Glomerular endothelial cell (primary cell): ENCODE data around the gene SLC4A2. TPM values are rescaled to one million over a fixed set of nuclear protein-coding genes. Genes with fewer than 3 reads are reported as not detected.

Experiments
- DNase-seq: peaks from one replicate; pipeline ENCODE4 v3.0.0-alpha.2; 2011; ENCODE audit warnings: low read depth, low spot score; ENCODE audit errors: extremely low read depth
- total RNA-seq: library from RNA; depleted of rRNA; stranded (reverse); fragments of >200 nt; gene quantifications from 2 replicates; pipeline ENCODE4 v1.2.3, GENCODE V29; 2015

Gene SLC4A2
- total RNA-seq, 1 donor from 2014 or later = 175 TPM

GRCh38 chr7:151045262-151045661 is 14.1 kb upstream of the SLC4A2 start:
- DNase-seq = no peak

- DNase-seq = no peak
These were observed 13.4 kb upstream of the SLC4A2 start for GRCh38 chr7:151045967-151046366.

DNA sequence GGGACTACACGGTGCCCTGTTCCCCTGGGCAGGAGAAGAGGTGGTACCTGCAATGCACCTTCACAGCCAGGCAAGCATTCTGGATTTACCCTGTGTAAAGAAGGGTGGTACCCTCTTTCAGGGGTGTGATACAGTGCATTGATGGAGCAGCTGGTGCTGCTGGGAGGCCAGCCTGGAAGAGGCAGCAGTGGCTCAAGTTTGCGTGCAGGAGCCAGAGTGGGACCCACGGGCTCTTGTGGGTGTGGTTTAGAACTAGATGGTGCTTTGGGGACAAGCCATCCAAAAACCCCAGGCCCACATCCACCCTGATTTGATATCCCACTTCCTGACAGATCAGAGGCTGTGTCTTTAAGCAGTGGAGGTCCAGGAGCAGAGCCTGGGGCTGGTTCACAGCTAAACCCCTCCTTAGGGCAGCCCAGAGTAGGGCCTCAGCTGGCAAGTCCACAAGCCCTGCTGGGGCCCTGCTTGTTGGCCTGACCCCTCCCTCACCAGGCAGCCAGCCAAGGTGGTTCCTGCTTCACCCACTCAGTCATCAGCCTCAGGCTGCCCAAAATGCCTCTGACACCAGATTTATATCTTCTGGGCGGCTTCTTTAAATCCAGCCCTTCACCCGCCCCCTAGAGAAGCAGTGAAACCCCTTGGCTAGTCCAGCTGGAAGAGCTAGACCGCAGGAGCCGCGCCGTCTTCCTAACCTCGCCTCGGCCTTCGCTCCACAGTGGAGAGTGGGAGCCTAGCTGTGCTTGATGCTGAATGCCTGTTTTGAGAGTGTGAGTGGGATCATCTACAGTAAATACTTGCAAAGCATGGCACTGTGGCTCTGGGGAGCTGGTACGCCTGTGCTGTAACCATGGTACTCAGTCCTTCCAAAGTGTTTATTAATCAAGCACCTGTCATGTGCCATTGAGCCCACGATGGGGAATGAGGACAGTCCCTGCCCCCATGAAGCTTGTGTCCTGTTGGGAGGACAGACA is 12.5 kb upstream of the SLC4A2 start:
- DNase-seq = no peak

GRCh38 chr7:151047976-151048815 is 11.2 kb upstream of the SLC4A2 start, which contains the start of gene ASIC3:
TSS of gene ASIC3 (plus strand) at chr7:151048531. CDS start at chr7:151048886, 355 bp downstream.
- no peak for DNase-seq

- DNase-seq = no peak
These were observed 10.4 kb upstream of the SLC4A2 start for GRCh38 chr7:151048911-151049463.

GRCh38 chr7:151051108-151051507 is 8.3 kb upstream of the SLC4A2 start:
- no peak for DNase-seq

DNA sequence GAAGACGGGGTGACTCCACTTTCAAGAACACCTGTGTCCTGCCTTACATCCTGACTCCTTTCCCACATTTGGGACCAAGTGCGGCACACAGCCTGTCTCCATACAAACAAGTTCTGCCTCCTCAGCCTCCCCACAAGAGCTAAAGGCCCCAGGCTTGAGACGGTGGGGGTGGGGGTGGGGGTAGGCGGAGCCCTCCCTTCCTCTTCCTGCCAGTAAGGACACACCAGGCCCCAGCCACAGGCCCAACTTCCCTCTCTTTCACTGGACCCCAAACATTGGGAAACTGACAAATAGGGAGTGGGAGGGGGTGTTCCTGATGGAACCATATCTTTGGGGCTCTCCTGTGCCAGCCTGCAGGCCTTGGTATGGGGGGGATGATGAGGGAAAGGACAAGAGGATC is 6.3 kb upstream of the SLC4A2 start:
- no peak for DNase-seq

DNA sequence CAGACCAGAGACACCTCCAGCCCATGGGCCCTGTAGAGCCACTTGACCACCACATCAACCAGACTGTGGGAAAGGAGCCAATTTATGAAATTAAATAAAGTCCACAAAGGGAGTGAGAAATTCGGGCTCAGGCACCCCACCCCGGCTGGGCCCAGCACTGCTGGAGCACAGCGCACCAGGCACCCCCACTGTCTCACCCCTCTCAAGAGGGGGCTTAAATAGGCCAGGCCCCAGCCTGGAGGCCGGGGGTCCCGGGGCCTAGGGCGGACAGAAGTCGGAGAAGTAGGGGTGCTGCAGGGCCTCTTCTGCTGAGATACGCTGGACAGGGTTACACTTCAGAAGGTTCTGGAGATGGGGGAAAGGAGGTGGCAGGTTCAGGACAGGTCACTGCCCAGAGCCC is 5.6 kb upstream of the SLC4A2 start:
- DNase-seq = no peak

DNA sequence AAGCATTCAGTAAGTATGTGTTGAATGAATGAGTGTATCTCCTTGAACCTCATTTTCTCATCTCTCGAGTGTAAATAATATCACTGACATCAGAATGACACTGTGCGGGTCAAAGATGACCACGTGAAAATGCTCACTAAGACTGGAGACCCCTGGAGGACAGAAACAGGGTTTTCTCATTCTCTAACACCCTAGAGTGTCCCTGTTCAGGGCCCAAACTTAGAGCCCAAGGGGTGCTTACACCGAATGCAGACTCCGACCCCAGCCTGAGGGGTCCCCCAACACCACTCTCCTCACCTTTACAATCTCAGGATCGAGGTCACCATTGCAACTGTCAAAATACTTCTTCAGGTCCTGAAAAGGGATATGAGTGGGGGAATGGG is 3.1 kb upstream of the SLC4A2 start:
- DNase-seq = no peak

- no peak for DNase-seq
These were observed 2.5 kb upstream of the SLC4A2 start for GRCh38 chr7:151056666-151057505.

DNA sequence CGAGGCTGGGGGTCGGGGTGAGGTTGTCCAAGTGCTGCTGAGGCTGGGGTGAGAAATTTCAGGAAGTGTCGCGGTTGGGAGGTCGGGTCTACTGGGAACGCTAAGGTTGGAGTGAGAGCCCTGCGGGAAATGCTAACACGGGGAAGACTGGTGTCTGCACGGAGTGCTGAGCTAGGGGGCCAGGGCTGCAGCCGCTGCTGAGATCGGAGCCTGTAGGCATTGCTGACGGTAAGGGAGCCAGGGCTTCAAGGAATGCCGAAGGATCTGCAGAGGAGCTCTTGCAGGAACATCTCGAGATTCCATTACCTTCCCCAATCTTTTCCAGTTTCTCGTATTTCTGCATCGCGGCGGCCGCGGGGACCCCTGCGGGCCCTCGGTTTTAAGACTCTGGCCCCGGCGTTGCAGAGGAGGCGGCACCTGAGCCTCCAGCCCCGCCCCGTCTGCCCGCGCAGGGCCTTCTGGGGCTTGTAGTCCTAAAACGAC is 1.8 kb upstream of the SLC4A2 start, which contains the start of gene CDK5:
TSS of gene CDK5 (minus strand) at position 392 of the 483 bp plus-strand sequence. CDS start at position 343, 49 bp downstream.
- no peak for DNase-seq

DNA sequence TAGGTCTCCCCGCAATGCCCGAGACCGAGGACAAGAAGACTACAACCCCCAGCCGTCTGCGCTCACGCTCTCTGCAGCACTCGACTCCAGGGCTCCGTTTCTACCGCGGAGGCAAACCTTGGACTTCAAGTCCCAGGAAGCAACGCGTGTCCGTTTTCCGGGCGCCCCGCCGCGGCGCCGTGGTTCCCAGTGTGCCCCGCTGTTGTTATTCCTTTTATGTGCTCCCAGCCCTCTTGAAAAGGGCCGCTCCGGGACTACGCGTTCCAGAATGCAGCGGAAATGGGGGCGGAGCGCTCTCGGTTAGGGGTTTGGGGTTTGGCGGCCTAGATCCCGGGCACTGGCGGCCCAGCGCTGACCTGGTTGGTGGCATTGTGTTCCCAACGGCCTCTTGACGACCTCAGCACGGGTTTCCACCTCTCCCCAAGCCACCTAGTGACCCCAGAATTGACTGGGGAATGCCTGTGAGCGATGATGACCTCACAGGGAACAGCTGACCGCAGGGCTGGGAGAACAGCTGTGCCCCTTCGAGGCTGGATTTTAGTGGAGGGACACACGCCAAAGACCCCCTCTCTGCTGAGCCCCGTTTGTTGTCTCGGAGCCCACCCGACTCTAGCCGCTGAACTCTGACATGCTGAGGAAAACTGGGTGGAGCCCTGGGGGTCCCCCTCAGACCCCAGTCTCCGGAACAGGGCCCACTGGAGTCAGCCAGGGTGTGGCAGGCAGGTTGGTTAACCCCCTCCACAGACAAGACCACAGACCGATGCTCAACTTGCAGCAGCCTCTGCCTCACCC is 1.2 kb upstream of the SLC4A2 start:
- peak; percentile 96 for DNase-seq

DNA sequence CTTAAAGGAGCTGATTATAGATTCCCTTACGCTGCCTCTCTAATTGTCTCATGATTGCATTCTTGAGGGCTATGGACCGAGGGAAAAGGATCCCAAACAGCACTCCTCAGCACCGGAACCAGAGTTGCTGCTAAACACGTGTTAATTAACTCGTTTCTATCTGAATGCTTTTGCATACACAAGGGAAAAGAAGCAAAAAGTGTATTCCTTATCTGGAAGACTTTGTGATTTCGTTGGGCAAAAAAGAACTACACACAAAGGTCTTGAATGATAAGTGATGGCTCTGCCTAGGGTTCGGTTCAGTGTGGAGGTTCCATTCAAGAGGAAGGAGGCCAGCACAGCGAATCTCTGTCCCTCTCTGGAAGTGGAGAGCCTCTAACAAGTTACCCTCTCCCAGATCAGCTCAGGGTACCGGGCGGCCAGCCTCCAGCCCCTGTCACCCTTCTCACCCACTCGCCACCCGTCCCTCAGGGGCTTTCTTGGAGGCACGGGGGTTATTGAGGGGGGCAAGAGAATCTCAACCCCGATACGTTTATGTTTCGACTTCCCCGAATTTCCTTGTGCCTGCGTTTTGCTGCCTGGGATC is 515 bp upstream of the SLC4A2 start:
- no peak for DNase-seq

DNA sequence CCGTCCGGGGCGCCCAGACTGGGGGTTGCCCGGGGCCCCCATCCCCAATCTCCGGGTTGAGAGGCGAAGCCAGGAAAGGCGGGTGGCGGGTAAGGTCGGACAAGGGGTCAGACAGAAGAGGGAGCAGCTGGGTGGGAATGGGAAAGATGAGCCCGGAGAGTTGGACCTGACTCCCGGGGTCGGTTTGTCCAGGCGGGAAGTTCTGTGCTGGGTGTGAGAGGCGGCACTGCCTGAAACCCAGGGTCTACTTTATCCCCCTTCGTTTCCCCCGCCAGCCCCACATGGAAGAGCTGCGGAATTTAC is 675 bp downstream of the SLC4A2 start:
- no peak for DNase-seq

DNA sequence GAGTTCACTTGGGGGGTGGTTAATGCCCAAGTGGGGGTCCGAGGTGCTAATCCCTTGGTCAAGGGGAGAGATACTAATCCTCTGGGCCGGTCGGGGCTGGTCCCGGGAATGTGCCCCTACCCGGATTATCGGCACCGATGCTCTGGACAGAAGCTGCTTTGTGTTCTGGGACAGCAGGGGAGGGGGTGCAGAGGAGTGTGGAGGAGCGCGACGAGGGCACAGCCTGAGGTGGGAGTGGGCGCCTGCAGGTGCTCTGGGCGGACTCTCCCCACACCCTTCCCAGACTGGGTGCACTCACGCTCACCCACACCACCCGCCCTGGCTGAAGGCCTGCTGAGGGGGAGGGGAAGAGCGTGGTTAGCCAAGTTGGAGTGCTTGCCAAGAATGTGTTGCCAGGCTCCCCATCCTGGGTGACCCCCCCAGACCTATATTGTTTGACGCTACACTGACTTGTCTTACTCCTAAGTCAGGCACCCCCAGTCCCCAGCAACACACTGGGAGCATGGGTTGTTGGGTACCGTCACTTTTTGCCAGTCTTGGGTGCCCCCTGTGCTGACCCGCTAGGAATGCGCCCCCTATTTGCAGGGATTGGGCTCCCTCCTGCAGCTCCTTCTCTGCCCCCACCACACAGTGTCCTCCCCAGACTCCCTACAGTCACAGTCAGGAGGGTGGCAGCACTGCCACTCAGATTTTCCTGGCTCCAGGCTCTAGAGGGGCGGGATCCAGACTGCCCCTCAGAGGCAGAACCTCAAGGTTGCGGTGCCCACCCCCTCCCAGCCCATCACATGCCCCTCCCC is 1.2 kb downstream of the SLC4A2 start:
- DNase-seq = no peak

DNA sequence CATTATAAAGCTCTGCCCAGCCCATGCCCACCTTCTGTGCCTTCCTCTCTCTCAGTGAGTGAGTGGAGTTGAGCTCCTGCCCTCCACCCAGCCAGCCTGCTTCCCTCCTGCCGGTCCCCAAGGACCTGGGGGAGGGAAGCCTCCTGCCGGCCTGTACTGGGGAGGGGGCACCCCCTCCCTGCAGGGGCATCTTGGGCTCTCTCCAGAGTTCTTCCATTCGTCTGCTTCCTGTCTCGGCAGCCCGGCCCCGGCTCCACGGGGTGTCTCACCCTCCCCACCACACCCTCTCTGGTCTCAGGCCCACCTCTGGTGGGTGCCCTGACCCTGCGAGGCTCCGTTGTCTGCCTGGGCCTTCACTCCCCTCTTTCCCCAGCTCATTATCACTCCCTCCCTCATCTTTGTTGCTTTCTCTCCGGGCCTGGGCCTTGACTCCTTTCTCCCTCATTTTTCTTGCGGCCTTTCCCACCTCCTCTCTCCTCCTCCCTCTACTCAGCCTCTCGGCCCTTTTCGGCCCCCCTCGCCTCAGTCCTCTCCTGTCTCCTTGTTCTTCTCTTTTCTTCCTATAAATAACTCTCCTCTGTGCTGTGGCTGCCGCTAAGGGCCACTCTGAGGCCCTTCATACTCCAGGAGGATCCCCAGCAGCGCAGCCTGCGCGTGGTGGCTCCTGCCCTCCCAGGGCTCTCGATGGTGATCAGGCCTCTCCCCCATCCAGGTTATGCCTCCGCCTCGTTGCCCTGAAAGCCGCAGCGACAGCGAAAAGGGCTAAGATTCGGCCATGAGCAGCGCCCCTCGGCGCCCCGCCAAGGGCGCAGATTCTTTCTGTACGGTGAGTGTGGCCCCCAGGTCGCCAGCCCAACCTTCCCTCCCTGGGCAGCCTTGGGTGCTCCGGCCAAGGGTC is 2.1 kb downstream of the SLC4A2 start:
- DNase-seq = no peak

- DNase-seq = no peak
These were observed 2.7 kb downstream of the SLC4A2 start for GRCh38 chr7:151062111-151062398.
